ENCODE data around the gene RGL2. TPM values are rescaled to one million over a fixed set of nuclear protein-coding genes. Genes with fewer than 3 reads are reported as not detected.

RGL2 gene
- total RNA-seq, 1 experiment from 2014 or later, result 48.8 TPM

DNA sequence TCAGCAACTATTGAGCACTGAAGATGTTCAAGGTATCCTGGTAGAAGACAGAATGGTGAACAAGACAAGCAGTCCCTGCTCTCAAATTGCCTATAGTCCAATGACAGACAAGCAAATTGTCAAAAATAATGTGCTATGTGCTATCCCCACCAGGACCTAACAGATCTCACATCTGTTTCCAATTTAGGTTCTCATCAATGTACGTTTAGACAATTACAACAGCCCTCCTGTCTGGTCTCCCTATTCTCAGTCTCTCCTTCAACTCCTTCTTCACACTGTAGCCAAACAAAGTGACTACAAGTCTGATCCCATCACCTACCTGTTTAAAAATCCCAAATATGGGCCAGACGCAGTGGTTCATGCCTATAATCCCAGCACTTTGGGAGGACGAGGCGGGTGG, 7.6 kb upstream of the RGL2 start:
- BruUV-seq (replicated peaks), result no TSS peak
- no peak overlapping the region for H3K27ac ChIP-seq (ENCODE audit: low read depth, low read length, poor library complexity, severe bottlenecking)
- no peak overlapping the region for H3K4me3 ChIP-seq (ENCODE audit: low read depth, low read length, poor library complexity, severe bottlenecking)
- intact Hi-C loops (cut with micrococcal nuclease; ENCODE audit: unreplicated experiment), result no loop called here
- no peak for DNase-seq (ENCODE audit: low spot score)
- no peaks in the 10 kb centered on the region for H3K27me3 ChIP-seq (replicated peaks; ENCODE audit: insufficient read depth, low read depth, low read length, poor library complexity)
- ChIA-PET CTCF (no interaction called here), POLR2A (ENCODE audit: low non-redundant PET) (no interaction called here)
- peaks cover 4% of the 10 kb centered on the region for H3K4me1 ChIP-seq (ENCODE audit: insufficient read depth, low read length, poor library complexity, severe bottlenecking)
- peaks cover 24% of the 10 kb centered on the region for H3K36me3 ChIP-seq (ENCODE audit: insufficient read depth, low read length, poor library complexity, severe bottlenecking)
- TF ChIP-seq EZH2 (IDR thresholded peaks at IDR 0.05; ENCODE audit: borderline replicate concordance, low read depth, low read length, poor library complexity, severe bottlenecking), result no peak
- TF ChIP-seq, protein P1, sequence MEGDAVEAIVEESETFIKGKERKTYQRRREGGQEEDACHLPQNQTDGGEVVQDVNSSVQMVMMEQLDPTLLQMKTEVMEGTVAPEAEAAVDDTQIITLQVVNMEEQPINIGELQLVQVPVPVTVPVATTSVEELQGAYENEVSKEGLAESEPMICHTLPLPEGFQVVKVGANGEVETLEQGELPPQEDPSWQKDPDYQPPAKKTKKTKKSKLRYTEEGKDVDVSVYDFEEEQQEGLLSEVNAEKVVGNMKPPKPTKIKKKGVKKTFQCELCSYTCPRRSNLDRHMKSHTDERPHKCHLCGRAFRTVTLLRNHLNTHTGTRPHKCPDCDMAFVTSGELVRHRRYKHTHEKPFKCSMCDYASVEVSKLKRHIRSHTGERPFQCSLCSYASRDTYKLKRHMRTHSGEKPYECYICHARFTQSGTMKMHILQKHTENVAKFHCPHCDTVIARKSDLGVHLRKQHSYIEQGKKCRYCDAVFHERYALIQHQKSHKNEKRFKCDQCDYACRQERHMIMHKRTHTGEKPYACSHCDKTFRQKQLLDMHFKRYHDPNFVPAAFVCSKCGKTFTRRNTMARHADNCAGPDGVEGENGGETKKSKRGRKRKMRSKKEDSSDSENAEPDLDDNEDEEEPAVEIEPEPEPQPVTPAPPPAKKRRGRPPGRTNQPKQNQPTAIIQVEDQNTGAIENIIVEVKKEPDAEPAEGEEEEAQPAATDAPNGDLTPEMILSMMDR (conservative IDR thresholded peaks at IDR 0.05; ENCODE audit: low read depth, low read length), result no peak
- H3K9me3 ChIP-seq (ENCODE audit: low read depth, low read length, poor library complexity, severe bottlenecking), result no peaks in the 10 kb centered on the region

DNA sequence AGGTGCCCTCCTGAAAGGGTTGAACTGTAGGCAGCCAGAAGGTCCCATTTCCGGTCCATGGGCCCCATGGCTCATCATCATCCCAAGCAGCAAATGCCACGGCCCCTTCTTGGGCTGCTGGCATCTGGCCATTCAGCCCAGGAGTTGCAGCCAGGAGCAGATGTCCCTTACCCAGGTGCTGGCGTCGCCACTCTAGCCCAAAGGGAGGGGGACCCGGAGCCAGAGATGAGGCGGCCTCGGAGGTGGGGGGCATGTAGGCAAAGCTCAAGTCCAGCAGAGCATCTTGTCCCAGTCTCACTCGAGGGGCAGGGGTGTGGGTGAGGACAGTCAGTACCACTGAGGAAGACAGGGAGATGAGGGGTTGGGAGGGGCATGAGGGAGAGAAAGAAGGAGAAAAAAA, 6.3 kb upstream of the RGL2 start:
- POLR2A ChIA-PET (ENCODE audit: low non-redundant PET), result no interaction called here
- intact Hi-C loops (cut with micrococcal nuclease; ENCODE audit: unreplicated experiment), result no loop called here
- BruUV-seq (replicated peaks), result no TSS peak
- Histone ChIP-seq H3K27me3 (replicated peaks; ENCODE audit: insufficient read depth, low read depth, low read length, poor library complexity) (no peaks in the 10 kb centered on the region), H3K4me1 (ENCODE audit: insufficient read depth, low read length, poor library complexity, severe bottlenecking) (peaks cover 4% of the 10 kb centered on the region), H3K36me3 (ENCODE audit: insufficient read depth, low read length, poor library complexity, severe bottlenecking) (peaks cover 15% of the 10 kb centered on the region), H3K9me3 (ENCODE audit: low read depth, low read length, poor library complexity, severe bottlenecking) (no peaks in the 10 kb centered on the region), H3K4me3 (ENCODE audit: low read depth, low read length, poor library complexity, severe bottlenecking) (no peak overlapping the region), H3K27ac (ENCODE audit: low read depth, low read length, poor library complexity, severe bottlenecking) (no peak overlapping the region)
- no peak for DNase-seq (ENCODE audit: low spot score)
- CTCF ChIA-PET, result no interaction called here
- TF ChIP-seq, protein P1 (conservative IDR thresholded peaks at IDR 0.05; ENCODE audit: low read depth, low read length), result no peak
- no peak for TF ChIP-seq EZH2 (IDR thresholded peaks at IDR 0.05; ENCODE audit: borderline replicate concordance, low read depth, low read length, poor library complexity, severe bottlenecking)

DNA sequence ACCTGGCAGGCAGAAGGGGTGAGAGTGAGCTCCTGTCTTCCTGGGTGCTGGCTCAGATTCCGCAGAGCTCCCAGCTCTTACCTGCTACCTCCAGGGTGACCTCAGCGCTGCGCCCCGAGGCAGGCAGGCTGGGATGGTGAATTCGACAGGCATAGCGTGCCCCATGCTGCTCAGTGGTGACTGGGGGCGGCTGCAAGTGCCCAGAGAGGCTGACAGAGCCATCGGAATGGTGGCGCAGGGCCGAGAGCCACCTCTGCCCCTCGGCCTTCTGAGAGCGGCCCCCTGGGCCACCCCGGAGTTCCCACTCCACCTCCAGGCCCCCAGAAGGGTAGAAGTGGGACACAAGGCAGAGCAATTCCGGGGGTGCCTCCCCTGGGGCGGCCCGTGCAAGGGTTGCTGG, 5.5 kb upstream of the RGL2 start:
- Histone ChIP-seq H3K4me1 (ENCODE audit: insufficient read depth, low read length, poor library complexity, severe bottlenecking) (peaks cover 4% of the 10 kb centered on the region), H3K36me3 (ENCODE audit: insufficient read depth, low read length, poor library complexity, severe bottlenecking) (peaks cover 14% of the 10 kb centered on the region), H3K9me3 (ENCODE audit: low read depth, low read length, poor library complexity, severe bottlenecking) (no peaks in the 10 kb centered on the region), H3K27me3 (replicated peaks; ENCODE audit: insufficient read depth, low read depth, low read length, poor library complexity) (no peaks in the 10 kb centered on the region), H3K27ac (ENCODE audit: low read depth, low read length, poor library complexity, severe bottlenecking) (no peak overlapping the region), H3K4me3 (ENCODE audit: low read depth, low read length, poor library complexity, severe bottlenecking) (no peak overlapping the region)
- intact Hi-C loops (cut with micrococcal nuclease; ENCODE audit: unreplicated experiment), result no loop called here
- no TSS peak for BruUV-seq (replicated peaks)
- no peak for DNase-seq (ENCODE audit: low spot score)
- ChIA-PET POLR2A (ENCODE audit: low non-redundant PET) (no interaction called here), CTCF (interaction anchor here (0.5 kb wide), 1 partner anchor 34 kb away, joined by 4 read pairs; no protein-coding TSS in a partner anchor)
- no peak for TF ChIP-seq EZH2 (IDR thresholded peaks at IDR 0.05; ENCODE audit: borderline replicate concordance, low read depth, low read length, poor library complexity, severe bottlenecking)

DNA sequence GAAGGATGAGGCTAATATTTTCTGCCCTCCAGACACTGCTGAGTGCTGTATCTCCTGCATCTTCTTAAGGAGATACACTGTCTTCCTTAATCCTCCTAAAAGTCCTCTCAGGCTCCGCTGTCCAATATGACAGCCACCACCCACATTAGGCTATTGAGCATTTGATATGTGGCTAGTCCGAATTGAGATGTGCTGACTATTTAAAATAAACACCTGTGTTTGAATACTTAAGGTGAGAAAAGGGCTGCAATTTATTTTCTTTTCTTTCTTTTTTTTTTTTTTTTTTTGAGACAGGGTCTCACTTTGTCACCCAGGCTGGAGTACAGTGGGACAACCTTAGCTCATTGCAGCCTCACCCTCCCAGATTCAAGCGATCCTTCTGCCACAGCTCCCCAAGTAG, 3.1 kb upstream of the RGL2 start:
- Histone ChIP-seq H3K27ac (ENCODE audit: low read depth, low read length, poor library complexity, severe bottlenecking) (no peak overlapping the region), H3K4me3 (ENCODE audit: low read depth, low read length, poor library complexity, severe bottlenecking) (no peak overlapping the region), H3K4me1 (ENCODE audit: insufficient read depth, low read length, poor library complexity, severe bottlenecking) (peaks cover 10% of the 10 kb centered on the region), H3K27me3 (replicated peaks; ENCODE audit: insufficient read depth, low read depth, low read length, poor library complexity) (no peaks in the 10 kb centered on the region), H3K36me3 (ENCODE audit: insufficient read depth, low read length, poor library complexity, severe bottlenecking) (peaks cover 14% of the 10 kb centered on the region), H3K9me3 (ENCODE audit: low read depth, low read length, poor library complexity, severe bottlenecking) (no peaks in the 10 kb centered on the region)
- DNase-seq (ENCODE audit: low spot score), result no peak
- intact Hi-C loops (cut with micrococcal nuclease; ENCODE audit: unreplicated experiment), result no loop called here
- BruUV-seq (replicated peaks), result no TSS peak
- ChIA-PET POLR2A (ENCODE audit: low non-redundant PET) (no interaction called here), CTCF (no interaction called here)
- no peak for TF ChIP-seq EZH2 (IDR thresholded peaks at IDR 0.05; ENCODE audit: borderline replicate concordance, low read depth, low read length, poor library complexity, severe bottlenecking)
- TF ChIP-seq, protein P1 (conservative IDR thresholded peaks at IDR 0.05; ENCODE audit: low read depth, low read length), result no peak
